Urothelium cell line (cell line): ENCODE measurements around the gene PIK3R2.
"Not testable (repeated sequence)": the region's sequence is repeated elsewhere in the genome, so short reads cannot be mapped to it uniquely, and the experiment has no call there.

ENCODE experiments used
- DNase-seq: peaks from one replicate; pipeline ENCODE4 v3.0.0; 2011; ENCODE audit warnings: low spot score, mixed read lengths
- FAIRE-seq: peaks from 2 replicates; lab custom pipeline; 2011; peaks lifted over from hg19 to GRCh38; lab: Jason Lieb, UNC

PIK3R2 gene

DNA sequence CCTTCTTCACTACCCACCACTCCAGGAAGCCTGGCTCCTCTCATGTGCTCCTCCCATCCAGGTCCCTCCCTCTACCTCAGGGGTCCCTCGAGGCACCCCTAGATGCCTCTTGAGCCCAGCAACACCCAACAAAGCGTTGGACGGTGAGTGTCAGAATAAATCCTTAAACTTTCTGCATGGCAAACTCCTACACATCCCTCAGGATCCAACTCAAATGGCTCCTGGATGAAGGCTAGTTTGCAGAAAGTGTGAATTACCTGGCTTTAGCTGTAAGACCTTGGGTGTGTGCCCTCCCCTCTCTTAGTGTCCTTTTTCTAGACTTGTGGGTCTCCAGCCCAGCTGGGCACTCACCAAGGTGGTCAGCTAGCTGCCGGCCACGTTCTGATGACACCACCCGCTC, 45.4 kb downstream of the PIK3R2 start:
- FAIRE-seq (no peak), DNase-seq (no peak)

- FAIRE-seq (no peak), DNase-seq (no peak)
These were observed 49.4 kb downstream of the PIK3R2 start for GRCh38 chr19:18202397-18202777.

- FAIRE-seq (no peak), DNase-seq (no peak)
These were observed 49.9 kb downstream of the PIK3R2 start for GRCh38 chr19:18202778-18203407.

- FAIRE-seq (no peak), DNase-seq (no peak)
These were observed 50.5 kb downstream of the PIK3R2 start for GRCh38 chr19:18203408-18203862.

- peak; percentile 95 for DNase-seq
- peak; percentile 70 for FAIRE-seq
These were observed 51.0 kb downstream of the PIK3R2 start, which contains the start of gene RAB3A for GRCh38 chr19:18203863-18204393. Gene RAB3A, minus strand, starts transcription at chr19:18204042. Its CDS starts 1,302 bp downstream, at chr19:18202740.

DNA sequence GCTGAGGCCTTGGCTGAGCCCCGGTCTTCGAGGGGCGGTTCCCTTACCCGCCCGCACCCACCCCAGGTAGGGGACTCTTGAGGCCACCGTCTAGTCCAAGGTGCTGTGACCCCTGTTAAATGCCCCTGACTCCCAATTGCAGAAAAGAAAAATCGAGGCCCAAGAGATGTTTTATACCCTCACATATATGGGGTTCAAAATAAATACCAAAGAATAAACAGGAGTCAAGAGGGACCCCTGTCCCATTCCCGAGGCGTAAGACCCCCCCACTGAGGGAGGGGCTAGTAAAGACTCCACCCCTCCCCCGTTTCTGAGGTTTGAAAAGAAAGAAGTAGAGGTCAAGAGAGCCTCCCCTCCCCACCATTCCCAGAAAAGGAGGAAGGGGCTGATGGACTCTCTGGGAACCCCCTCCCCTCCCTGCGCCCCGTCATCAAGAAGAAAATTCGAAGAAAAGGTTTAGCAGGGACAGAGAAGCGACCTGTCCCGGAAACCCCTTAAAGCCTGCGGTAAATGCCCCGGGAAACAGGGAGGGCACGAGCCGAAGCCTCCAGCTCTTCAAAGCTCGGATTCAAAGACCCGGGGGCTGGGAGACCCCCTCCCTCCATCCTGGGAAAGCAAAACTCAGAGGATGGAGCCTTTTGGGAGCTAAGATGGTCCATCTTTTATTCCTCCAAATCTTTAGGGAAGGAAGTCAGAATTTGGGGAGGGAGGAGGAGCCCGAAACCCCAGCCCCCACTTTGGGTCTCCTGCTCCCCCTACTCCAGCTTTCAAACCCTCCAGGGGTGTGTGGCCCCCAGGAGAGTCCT, 51.6 kb downstream of the PIK3R2 start:
- DNase-seq, result no peak
- FAIRE-seq, result no peak

DNA sequence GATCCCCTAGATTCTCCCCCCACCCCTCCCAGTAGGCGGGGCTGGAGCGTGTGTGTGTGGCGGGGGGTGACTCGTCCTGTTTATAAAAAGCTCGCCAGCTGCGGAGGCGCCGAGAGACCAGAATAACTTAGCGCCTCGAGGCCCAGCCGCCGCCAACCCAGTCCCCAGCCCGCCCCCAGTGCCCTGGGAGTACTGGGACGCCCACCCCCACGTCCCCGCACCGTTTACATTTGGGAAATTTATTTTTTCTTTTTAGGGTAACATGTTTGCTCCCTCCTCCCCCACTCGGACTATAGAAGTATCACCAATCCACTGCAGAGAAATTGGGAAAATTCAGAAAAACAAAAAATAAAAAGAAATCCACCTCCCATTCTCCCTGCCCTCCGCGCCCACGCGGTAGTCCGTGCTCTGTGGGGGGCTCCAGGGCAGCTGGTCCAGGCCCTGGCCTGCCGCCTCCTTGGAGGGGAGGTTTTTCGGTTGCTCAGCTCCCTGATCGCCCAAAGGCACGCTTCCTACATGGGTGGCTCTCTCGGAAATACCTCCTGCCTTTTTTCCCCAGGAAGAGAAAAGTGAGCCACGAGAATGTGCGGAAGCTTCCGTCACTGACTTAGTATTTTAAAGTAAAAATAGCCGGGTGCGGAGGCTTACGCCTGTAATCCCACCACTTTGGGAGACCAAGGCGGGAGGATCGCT, 52.4 kb downstream of the PIK3R2 start:
- DNase-seq (peak; percentile 53), FAIRE-seq (no peak)

DNA sequence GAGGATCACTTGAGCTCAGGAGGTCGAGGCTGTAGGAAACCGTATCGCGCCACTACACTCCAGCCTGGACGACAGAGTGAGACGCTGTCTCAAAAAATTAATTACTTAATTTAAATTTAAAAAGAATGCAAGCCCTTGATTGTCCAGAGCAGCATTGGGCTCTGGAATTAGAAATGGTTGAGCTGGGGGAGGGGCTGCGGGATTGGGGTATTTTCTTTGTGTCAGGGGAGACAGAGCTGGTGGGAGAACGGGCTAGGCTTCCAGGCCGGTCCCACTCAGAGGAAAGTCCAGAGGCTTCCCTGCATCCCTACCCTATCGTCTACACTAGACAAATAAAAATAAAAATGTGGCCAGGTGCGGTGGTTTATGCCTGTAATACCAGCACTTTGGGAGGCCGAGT, 53.1 kb downstream of the PIK3R2 start:
- FAIRE-seq, result no peak
- DNase-seq, result no peak

DNA sequence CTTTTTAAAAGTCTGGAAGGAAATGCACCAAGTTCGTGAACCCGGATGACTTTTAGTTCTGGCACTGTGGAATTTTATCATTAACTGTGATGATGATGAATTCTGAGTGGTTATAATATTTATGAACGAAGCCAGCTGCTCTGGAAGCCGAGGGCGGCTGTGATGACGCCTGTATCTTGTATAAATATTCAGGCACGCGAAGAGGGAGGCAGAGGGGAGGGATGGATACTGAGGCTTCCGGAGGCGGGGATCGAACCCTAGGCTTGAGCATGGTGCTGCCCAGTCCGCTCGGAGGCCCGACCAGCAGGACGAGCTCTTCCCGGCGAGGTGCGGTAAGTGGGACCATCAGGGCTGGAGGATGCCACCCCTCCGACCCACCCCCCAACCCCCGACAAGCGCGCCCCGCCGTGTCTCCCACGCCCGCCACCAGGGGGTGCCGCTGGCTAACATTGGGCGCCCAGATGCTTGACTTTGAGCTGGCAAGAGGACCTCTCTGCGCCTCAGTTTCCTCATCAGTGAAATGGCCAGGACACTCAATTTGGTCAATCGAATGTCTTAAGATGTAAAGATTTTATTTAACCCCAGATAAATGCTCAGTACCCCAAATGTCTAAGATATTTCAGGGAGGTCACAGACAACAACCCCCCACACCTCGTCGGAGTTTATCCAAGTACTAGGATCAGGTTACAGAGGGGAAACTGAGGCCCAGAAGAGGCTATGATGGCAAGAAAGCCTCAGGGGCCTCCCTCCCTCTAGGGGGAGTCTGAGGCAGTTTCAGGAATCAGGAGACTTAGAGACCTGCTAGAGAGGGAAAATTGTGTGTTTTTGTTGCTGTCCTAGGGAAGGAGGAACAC, 55.4 kb downstream of the PIK3R2 start:
- FAIRE-seq, result no peak
- no peak for DNase-seq

- DNase-seq, FAIRE-seq: not testable (repeated sequence)
These were observed 56.9 kb downstream of the PIK3R2 start for GRCh38 chr19:18209912-18210311.

- no peak for DNase-seq
- FAIRE-seq, result no peak
These were observed 58.7 kb downstream of the PIK3R2 start for GRCh38 chr19:18211683-18212082.

- FAIRE-seq (no peak), DNase-seq (peak; percentile 32)
These were observed 61.9 kb downstream of the PIK3R2 start for GRCh38 chr19:18214779-18215433.

GRCh38 chr19:18216789-18217188, 63.8 kb downstream of the PIK3R2 start:
- FAIRE-seq (no peak), DNase-seq (no peak)

DNA sequence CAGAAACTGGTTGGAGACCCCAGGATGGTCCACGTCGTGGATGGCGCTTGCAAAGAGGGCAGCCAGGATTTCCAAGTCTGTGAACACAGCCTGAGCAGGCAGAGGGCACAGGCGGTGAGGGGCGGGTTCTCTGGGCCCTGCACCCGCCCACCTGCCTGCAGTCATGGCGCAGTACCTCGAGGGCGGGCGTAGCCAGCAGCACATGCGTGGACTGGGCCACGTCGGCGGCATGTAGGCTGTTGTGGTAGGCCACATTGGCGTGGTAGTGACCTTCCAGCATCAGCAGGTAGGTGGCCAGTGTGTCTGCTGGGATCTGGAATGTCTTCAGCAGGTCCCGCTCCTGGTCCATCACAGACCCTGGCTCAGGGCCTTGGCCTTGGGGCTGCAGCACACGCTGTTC, 65.2 kb downstream of the PIK3R2 start:
- FAIRE-seq, result no peak

GRCh38 chr19:18218600-18218999, 65.6 kb downstream of the PIK3R2 start:
- FAIRE-seq (no peak), DNase-seq (no peak)

More for the DNA sequence above, 65.2 kb downstream of the PIK3R2 start:
- DNase-seq, result no peak
